SU-DHL-6 (cell line): ENCODE data around the gene SH3BGR.

ENCODE experiments used
- CTCF ChIP-seq: fragments of 200-600 bp; sonication (generic); IDR thresholded peaks from one replicate; pipeline ENCODE4 v1.5.1; 2017; ENCODE audit warnings: antibody characterized with exemption, mild to moderate bottlenecking, low read length, moderate library complexity; ENCODE audit not compliant: insufficient read depth, poor library complexity, severe bottlenecking
- EZH2phosphoT487 ChIP-seq: fragments of 200-600 bp; sonication (generic), shearing (Covaris generic); conservative IDR thresholded peaks from 2 replicates; pipeline ENCODE4 v1.6.1; 2018; ENCODE audit warnings: mild to moderate bottlenecking, antibody characterized with exemption, low read length, moderate library complexity, mixed read lengths

GRCh38 chr21:39531840-39532239 lies 80.1 kb downstream of the SH3BGR start:
- TF ChIP-seq CTCF = no peak
- TF ChIP-seq EZH2phosphoT487 = no peak
